SK-N-SH treated with all-trans-retinoic acid at 6 μM for 48 hours (cell line): ENCODE results near the gene SYT6.

Experiments used
- ARNTL ChIP-seq: fragments of 450-650 bp; formaldehyde crosslinking; IDR thresholded peaks from 2 replicates; pipeline ENCODE4 v1.5.0; 2020; ENCODE audit warnings: low read depth, mild to moderate bottlenecking, moderate library complexity, borderline replicate concordance
- RARB ChIP-seq: fragments of 250-450 bp; sonication (Bioruptor Pico); IDR thresholded peaks from 2 replicates; pipeline ENCODE4 v1.8.0; 2021; ENCODE audit warnings: mild to moderate bottlenecking, moderate library complexity

DNA sequence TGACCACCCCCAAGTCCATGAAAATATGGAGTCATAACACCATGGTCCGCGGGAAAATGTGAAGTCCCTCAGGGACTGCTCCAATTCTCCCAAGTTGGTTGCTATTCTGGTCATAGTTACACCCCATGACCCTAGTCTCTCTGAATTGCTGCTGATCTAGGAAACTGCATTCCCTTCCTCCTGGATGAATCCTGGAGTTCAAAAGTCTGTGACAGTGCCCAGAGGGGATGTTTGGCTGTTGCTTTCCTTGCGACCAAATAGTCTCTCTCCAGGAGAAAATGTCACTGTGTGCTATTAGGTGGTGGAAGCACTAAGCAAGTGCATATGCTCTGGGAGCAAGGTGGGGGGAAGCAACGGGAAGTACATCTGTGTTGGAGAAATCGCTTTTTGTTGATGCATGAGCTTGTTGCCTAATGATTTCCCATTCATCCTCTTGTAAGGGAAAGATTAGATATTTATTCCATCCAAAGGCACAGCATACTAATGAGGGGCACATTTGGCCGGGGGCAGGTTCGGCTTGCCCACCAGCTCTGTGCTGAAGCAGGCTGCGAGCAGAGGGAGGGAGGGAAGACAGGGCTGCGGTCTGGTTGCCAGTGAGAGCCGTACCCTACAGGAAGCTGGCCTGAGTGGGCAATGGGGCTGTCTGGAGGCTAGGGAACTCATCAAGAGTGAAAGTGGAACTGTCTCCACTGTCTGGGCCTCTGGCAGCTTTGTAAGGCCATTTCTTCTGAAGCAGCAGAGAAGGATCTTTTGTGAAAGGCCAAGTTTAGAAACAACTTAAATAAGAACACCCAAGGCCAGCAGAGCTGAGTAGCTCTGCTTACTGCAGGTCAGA lies 27.2 kb downstream of the SYT6 start:
- TF ChIP-seq ARNTL (CRISPR knock-in tag) (no peak), RARB (CRISPR knock-in tag) (no peak)
